Omental fat pad (tissue), 4 donors: Measurements from ENCODE around the gene HNRNPF. TPM values are rescaled to one million over a fixed set of nuclear protein-coding genes. Genes with fewer than 3 reads are reported as not detected.

Experiments used
- ATAC-seq: fragments of 150-250 bp; one replicate; pipeline ENCODE4 v1.9.1; 2016; ENCODE audit warnings: mild to moderate bottlenecking, moderate library complexity; ENCODE audit not compliant: low FRiP score
- DNase-seq: peaks from one replicate; pipeline ENCODE4 v3.0.0-alpha.2; 2019; ENCODE audit warnings: low spot score
- total RNA-seq, 4 donors: library from RNA; depleted of rRNA; stranded (reverse); fragments of >200 nt; gene quantifications; one replicate each; pipeline ENCODE4 v1.1.0, GENCODE V29; 2016
- TF ChIP-seq, protein P1 (sequence below), 3 donors: fragments of 450-650 bp; IDR thresholded peaks; one replicate each; pipeline ENCODE4 v1.5.1; 2016 to 2017; ENCODE audit warnings: antibody characterized with exemption in 3 of 3, mild to moderate bottlenecking in 3 of 3, moderate library complexity in 2 of 3

The HNRNPF gene
- total RNA-seq, 4 donors from 2014 or later, result 140 to 345 (median 164) TPM

DNA sequence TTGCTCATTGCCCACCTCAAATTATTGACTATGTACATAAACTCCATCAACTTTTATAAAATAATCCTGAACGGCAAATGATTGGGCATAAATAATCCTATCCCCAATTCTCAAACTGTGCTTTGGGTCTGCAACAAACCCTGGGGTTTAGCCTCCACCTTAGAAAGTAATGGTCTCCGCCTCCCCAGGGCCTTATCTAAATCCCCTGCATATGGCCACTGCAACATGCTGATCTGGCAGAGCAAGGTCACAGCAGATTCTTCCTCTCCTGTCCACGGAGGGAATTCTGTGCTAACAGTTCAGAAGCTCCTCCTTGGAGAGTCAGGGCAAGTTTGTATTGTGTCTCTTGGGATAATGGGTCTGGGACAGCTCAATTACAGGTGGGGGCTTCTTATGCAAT, 19.1 kb downstream of the HNRNPF start:
- TF ChIP-seq, protein P1, sequence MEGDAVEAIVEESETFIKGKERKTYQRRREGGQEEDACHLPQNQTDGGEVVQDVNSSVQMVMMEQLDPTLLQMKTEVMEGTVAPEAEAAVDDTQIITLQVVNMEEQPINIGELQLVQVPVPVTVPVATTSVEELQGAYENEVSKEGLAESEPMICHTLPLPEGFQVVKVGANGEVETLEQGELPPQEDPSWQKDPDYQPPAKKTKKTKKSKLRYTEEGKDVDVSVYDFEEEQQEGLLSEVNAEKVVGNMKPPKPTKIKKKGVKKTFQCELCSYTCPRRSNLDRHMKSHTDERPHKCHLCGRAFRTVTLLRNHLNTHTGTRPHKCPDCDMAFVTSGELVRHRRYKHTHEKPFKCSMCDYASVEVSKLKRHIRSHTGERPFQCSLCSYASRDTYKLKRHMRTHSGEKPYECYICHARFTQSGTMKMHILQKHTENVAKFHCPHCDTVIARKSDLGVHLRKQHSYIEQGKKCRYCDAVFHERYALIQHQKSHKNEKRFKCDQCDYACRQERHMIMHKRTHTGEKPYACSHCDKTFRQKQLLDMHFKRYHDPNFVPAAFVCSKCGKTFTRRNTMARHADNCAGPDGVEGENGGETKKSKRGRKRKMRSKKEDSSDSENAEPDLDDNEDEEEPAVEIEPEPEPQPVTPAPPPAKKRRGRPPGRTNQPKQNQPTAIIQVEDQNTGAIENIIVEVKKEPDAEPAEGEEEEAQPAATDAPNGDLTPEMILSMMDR (IDR thresholded peaks at IDR 0.05), result no peak
- no peak for DNase-seq
- ATAC-seq, result no peak

DNA sequence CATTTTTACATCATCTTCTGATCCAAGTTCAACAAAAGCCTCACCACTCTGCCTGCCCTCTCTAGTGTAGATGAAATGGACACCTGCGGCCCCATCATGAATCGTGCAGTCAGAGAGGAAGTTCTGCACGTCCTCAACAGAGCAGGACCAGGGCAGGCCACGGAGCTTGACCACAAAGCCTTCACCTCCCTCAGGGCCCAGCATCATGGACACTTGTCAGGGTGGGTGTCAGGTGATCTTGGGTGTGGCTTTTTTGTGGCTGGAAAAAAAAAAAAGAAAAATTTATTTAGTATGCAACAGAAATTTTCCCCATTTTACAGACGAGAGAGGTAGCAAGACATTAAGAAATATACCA, 21.3 kb downstream of the HNRNPF start:
- TF ChIP-seq, protein P1 (IDR thresholded peaks at IDR 0.05), result no peak
- DNase-seq, result no peak
- no peak for ATAC-seq

DNA sequence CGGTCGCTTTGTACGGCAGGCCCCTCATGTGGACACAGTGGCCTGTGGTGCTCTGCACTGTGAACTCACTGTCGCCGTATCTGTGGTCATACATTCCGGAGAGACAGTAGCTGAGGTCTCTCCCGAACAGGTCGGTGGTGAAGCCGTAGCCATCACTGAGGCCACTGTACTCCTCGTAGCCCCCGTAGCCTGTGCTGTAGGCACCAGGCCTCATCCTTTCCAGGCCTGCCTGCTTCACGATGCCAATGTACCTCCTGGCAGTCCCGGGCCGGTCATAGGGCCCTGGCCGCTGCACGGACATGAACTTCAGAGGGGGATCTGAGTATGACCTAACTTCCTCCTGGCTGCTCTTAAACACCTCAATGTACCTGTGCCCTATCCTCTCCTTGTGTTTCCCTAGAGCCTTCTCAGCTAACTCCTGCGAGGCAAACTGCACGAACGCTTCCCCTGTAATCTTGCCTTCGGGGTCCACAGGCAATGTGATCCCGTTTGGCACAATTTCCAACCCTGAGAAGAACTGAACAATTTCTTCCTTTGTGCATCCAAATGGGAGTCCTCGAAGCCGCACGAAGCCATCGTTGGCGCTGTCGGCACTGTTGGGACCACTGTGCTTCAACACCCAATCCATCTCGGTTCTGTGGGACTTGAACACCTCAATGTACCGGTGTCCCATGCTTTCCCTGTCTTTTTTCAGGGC, 21.9 kb downstream of the HNRNPF start:
- ATAC-seq (no peak), DNase-seq (no peak)
- TF ChIP-seq, protein P1 (IDR thresholded peaks at IDR 0.05), result no peak

DNA sequence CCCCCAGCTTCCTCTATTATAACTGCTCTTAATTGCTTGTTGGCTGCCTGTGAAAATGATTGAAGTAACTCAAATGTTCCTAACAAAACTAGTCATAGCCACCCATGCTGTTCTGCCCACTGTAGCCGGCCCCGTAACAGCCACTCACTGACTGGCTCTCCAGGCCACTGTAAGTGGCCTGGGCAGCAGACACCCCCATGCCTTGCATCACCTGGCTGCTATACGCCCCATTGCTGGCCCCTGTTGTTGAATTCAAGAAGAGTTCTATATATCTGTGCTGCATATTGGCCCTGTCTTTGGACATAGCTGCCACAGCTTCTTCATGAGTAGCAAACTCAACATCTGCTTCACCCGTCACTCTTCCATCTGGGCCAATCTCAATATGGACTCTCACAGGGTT, 22.4 kb downstream of the HNRNPF start:
- TF ChIP-seq, protein P1 (IDR thresholded peaks at IDR 0.05), result no peak
- DNase-seq, result no peak
- ATAC-seq, result no peak

DNA sequence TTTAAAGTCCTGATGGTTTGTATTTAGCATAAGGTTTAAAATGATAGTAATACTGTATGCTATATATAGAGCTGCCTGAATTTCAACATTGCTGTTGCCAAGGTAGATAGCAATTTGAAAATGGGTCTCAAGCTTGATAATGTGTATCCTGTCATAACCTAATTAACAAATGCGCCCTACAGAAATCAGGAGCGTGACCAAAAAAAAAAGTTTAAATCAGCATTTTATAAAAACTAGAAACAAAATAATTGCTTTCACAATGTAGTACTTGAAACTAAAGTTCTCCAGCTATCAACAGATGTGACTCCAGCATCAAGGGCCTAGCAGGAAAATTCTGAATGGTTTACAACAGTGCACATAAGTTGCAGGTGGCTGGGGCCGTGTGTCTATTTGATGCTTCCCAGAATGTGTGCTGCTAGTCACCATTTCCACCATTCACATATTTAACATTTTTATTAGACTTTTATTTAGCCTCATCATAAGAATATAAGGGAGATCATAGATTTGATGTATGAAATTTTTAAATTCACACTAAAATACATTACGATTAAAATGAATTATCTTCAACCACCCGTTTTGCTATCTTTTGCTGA, 23.5 kb downstream of the HNRNPF start:
- TF ChIP-seq, protein P1 (IDR thresholded peaks at IDR 0.05), result no peak
- ATAC-seq, result no peak
- no peak for DNase-seq

DNA sequence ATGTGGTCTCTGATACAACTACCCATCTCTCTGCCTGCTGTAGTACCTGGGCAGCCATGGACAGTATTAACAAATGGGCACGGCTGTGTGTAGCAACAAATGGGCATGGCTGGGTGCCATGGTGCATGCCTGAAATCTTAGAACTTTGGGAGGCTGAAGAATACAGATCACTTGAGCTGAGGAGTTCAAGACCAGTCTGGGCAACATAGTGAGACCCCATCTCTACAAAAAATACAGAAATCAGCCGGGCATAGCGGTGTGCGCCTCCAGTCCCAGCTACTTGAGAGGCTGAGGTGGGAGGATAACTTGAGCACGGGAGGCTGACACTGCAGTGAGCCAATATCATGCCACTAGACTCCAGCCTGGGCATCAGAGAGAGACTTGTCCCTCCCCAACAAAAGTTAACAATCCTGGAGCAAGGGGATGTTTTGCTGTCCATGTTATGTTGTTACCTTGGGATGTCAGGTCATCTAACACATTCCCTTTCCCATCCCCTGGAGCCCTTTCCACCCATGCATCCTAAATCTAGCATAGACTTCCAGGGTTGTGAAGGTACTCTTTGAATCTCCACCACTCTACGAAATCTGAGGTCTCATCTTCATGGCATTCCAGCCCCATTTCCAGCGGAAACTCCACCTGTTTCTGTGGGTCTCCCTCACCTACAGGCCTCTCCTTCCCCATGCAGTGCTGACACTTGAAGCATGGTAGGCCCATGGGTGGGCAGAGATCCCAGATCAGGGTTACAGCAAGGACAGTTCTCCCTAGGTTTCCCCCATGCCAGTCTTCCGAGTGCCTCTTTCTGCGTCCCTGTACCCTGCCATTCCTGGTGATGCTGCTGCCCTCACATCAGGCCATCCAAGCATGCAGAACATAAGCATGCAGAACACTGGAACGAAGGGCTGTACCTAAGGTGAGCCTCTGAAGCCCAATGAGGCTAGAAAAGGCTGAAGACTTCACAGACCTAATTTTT, 24.4 kb downstream of the HNRNPF start:
- DNase-seq (no peak), ATAC-seq (no peak)

More for the DNA sequence above, 24.4 kb downstream of the HNRNPF start:
- TF ChIP-seq, protein P1 (IDR thresholded peaks at IDR 0.05), result no peak
